ENCODE measurements around the gene OR1M1.

Gene OR1M1

GRCh38 chr19:9139609-9140158 is 52.8 kb downstream of the OR1M1 start:
- no peak overlapping the region for H3K27ac ChIP-seq (ENCODE audit: low read depth, low read length)
- H3K27me3 ChIP-seq (ENCODE audit: control insufficient read depth, insufficient read depth, low read length): no peaks in the 10 kb centered on the region
- peak overlapping the region; percentile 99 for H3K4me3 ChIP-seq (ENCODE audit: low read depth, low read length)
- H3K9ac ChIP-seq (ENCODE audit: low read depth, low read length): peak overlapping the region; percentile 99
- H3K4me1 ChIP-seq (ENCODE audit: control insufficient read depth, insufficient read depth, low read length): peaks cover 11% of the 10 kb centered on the region; the same call in 1 of the 2 replicates
- peaks cover 17% of the 10 kb centered on the region; the same call in 1 of the 2 replicates for H3K36me3 ChIP-seq (ENCODE audit: control insufficient read depth, insufficient read depth, low read length)
- peaks cover 12% of the 10 kb centered on the region for H3K9me3 ChIP-seq (ENCODE audit: control insufficient read depth, insufficient read depth, low read length)

GRCh38 chr19:9140159-9140874 is 53.5 kb downstream of the OR1M1 start, which contains the start of gene ZNF317:
ZNF317 (plus strand) TSS chr19:9140397; CDS start chr19:9156017, 15,620 bp downstream.
- Histone ChIP-seq H3K36me3 (ENCODE audit: control insufficient read depth, insufficient read depth, low read length) (peaks cover 23% of the 10 kb centered on the region; the same call in 1 of the 2 replicates), H3K27me3 (ENCODE audit: control insufficient read depth, insufficient read depth, low read length) (no peaks in the 10 kb centered on the region), H3K9ac (ENCODE audit: low read depth, low read length) (peak within 1 kb of the TSS; percentile 99), H3K4me3 (ENCODE audit: low read depth, low read length) (peak within 1 kb of the TSS; percentile 99), H3K9me3 (ENCODE audit: control insufficient read depth, insufficient read depth, low read length) (peaks cover 18% of the 10 kb centered on the region), H3K4me1 (ENCODE audit: control insufficient read depth, insufficient read depth, low read length) (peaks cover 11% of the 10 kb centered on the region; the same call in 1 of the 2 replicates), H3K27ac (ENCODE audit: low read depth, low read length) (peak within 1 kb of the TSS; percentile 73)

DNA sequence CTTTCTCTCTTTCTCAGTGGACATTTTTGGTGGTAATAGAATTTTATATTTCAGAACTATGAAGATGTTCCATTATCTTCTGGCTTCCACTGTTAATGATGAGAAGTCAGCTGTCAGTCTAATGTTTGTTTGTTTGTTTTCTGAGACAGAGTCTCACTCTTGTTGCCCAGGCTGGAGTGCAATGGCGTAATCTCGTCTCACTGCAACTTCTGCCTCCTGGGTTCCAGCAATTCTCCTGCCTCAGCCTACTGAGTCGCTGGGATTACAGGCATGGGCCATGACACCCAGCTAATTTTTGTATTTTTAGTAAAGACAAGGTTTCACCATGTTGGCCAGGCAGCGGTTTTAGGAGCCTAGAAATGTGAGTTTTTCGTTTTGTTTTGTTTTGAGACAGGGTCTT is 58.1 kb downstream of the OR1M1 start:
- H3K4me3 ChIP-seq (ENCODE audit: low read depth, low read length): no peak overlapping the region
- peaks cover 11% of the 10 kb centered on the region; the same call in 1 of the 2 replicates for H3K4me1 ChIP-seq (ENCODE audit: control insufficient read depth, insufficient read depth, low read length)
- H3K9me3 ChIP-seq (ENCODE audit: control insufficient read depth, insufficient read depth, low read length): peaks cover 49% of the 10 kb centered on the region
- no peaks in the 10 kb centered on the region for H3K27me3 ChIP-seq (ENCODE audit: control insufficient read depth, insufficient read depth, low read length)
- peaks cover 39% of the 10 kb centered on the region for H3K36me3 ChIP-seq (ENCODE audit: control insufficient read depth, insufficient read depth, low read length)
- H3K27ac ChIP-seq (ENCODE audit: low read depth, low read length): no peak overlapping the region
- H3K9ac ChIP-seq (ENCODE audit: low read depth, low read length): no peak overlapping the region
